ENCODE results near the gene PODN.

PODN gene

DNA sequence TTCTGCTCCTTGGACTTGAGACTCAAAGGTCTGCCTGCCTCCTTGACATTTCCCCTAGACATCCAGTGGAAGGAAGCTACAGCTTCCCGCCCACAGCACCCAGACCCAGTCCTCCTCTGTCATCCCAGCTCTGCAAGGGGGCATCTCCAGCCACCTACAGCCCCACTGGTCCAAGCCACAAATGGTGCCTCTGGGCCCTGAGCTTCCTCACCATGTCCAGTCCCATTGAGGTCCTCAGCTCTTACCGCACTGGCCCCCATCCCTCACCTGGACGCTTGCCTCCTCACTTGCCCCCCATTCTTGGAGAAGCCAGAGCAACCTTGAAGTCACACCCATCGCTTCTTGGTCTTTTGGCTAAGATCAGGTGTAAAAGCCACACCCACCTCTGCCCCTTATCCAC is 13.2 kb downstream of the PODN start:
- DNase-seq: no peak

DNA sequence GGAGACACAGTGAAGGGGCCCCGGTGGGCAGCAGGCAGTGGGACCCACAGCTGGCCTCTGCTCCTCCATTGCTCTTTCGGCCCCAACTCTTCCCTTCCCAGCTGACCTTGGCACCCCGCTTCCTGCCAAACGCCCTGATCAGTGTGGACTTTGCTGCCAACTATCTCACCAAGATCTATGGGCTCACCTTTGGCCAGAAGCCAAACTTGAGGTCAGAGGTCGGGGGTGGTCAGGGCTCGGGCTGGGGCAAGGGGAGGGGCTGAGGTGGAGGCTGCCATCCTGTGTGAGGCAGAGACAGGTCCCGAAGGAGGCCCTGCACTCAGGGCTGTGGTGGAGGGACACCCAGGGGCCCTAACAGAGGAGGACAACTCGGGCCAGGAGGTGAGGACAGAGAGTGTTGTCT is 13.7 kb downstream of the PODN start:
- no peak for DNase-seq

DNA sequence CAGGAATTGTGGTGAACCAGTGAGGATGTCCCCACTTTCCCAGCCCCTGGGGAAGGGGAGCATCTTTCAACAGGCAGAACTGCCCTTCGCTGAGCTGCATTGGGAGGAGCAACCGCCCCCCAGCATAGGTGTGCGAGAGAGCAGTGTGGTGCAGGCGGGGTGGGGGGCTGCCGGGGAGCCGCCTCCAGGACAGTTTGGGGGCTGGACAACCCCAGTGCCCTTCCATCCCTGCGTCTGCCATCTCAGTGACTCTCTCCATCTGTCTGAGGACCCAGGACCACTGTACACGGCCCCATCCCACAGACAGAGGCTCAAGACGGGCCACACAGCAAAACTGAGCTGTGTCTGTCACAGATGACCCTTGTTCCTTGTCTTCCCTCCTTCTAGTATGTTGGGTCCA is 14.2 kb downstream of the PODN start:
- no peak for DNase-seq

DNA sequence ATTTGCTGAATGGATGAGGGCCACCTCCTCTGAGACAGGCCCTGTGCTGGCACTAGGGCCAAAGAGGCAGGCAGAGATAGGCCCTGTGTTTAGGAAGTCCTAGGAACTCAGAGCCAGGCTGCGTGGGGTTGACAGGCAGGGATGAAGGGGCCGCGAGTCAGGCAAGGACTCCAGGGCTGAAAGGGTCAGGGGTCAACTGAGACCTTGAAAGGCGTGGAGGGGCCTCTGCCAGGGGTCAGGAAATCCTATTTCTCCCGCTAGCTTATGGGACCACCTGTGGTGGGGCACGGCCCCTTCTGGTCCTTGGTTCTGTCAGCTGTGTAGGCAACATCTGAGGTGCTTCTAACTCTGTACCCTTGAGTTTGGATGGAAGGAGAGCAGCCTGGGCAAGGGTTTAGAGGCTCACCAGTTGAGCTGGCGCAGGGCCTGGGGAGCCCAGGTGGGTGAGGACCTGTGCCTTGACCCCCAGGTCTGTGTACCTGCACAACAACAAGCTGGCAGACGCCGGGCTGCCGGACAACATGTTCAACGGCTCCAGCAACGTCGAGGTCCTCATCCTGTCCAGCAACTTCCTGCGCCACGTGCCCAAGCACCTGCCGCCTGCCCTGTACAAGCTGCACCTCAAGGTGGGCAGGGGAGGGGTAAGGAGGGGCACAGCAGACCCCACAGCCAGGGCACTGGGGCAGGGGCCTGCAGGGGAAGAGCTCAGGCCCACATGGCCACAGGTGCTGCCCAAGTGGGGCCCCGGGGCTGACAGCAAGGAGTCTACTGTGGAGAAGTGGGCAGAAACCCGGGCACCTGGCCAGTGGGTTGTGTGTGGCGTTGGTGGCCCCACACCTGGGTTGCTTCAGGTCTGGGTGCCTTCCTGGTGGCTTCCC is 14.9 kb downstream of the PODN start:
- no peak for DNase-seq

DNA sequence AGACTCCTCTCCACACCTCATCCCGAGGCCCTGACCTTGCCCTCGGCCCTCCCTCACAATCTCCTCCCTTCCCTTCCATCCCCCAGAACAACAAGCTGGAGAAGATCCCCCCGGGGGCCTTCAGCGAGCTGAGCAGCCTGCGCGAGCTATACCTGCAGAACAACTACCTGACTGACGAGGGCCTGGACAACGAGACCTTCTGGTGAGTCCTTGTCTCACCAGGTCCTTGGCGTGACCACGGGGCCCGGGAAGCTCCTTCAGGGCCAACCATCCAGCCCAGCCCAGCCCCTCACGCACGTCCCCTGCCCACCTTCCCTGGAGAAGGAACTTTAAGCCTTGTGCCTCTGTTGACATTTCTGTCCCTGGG is 15.6 kb downstream of the PODN start:
- DNase-seq: no peak

DNA sequence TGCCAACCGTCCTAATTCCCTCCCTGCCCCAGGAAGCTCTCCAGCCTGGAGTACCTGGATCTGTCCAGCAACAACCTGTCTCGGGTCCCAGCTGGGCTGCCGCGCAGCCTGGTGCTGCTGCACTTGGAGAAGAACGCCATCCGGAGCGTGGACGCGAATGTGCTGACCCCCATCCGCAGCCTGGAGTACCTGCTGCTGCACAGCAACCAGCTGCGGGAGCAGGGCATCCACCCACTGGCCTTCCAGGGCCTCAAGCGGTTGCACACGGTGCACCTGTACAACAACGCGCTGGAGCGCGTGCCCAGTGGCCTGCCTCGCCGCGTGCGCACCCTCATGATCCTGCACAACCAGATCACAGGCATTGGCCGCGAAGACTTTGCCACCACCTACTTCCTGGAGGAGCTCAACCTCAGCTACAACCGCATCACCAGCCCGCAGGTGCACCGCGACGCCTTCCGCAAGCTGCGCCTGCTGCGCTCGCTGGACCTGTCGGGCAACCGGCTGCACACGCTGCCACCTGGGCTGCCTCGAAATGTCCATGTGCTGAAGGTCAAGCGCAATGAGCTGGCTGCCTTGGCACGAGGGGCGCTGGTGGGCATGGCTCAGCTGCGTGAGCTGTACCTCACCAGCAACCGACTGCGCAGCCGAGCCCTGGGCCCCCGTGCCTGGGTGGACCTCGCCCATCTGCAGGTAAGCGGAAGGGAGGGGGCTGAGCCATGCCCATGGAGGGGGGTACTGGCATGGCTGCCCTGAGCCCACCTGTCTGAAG is 16.5 kb downstream of the PODN start:
- DNase-seq: no peak

DNA sequence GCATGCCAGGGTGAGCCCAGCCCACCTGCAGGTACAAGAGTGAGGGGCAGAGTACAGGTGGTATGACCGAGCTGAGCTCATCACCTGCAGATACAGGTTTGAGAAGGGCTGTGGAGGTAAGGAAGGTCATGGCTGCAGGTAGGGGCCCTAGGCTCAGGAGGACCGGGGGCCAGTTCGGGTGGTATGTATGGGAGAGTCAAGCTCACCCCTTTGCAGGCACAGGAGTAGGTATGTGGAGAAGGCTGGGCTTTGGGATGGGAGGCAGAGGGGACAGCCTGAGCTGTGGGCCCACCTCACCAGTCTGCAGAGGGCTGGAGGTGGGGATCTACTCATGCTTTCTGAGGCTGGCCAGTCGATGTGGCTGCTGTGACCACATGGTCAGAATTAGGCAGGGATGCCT is 17.2 kb downstream of the PODN start:
- no peak for DNase-seq

DNA sequence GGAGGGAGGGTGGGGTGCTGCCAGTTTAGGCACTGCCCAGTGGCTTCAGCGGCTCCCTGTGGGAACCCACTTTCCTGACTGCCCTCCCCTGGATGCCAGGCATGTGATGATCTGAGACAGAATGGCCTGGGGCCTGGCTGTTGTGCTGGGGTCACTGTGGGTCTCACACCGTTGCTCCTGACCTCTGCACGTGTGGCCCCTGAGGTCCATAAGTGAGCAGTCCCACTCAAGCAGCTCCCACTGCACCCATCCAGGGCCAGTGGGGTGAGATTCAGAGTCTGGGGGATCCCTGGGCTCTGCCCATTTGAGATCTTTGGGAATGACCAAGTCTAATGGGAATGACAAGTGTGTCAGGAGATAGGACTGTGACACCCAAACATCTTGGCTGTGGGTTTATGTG is 18.0 kb downstream of the PODN start:
- DNase-seq: no peak

DNA sequence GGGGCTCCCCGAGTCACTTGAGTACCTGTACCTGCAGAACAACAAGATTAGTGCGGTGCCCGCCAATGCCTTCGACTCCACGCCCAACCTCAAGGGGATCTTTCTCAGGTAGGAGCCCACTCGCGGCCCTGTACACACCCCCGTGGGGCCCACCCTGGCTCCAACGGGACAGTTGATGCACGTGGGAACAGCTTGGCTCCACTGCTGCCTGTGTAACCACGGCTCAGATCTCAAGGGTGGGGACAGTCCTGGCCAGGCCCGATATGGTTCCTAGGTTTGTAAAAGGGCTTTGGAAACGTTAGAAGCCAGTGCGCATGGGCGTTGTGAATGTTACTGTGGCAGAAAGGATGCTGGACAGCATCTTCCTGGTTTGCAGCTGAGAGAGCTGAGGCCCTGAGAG is 18.8 kb downstream of the PODN start:
- no peak for DNase-seq

DNA sequence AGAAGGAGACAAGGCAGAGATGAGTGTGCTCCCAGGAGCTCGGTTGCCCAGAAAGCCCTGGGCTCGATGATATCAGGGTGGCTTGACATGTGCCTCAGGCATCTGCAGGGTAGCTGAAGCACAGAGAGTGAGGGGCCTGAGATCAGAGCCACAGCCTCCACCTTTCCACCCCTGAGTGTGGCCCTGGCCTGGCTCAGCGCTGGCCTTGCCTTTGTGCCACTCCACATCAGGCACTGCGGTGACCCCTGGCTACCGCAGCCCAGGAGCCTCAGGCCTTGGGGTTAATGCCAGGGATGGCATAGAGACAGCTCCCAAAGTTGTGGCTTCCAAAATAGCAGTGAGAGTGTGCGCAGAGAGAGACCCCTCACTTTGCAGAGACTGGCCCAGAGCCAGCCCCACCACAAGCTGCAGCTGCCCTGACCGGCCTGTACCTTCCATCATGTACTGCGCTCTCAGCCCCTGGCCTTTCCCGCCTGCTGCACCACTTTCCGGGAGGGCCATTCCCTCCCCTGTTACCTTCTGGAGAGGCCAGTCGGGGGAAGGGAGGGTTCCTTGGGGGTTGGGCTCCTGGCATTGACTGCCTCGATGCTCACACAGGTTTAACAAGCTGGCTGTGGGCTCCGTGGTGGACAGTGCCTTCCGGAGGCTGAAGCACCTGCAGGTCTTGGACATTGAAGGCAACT is 19.5 kb downstream of the PODN start:
- no peak for DNase-seq

DNA sequence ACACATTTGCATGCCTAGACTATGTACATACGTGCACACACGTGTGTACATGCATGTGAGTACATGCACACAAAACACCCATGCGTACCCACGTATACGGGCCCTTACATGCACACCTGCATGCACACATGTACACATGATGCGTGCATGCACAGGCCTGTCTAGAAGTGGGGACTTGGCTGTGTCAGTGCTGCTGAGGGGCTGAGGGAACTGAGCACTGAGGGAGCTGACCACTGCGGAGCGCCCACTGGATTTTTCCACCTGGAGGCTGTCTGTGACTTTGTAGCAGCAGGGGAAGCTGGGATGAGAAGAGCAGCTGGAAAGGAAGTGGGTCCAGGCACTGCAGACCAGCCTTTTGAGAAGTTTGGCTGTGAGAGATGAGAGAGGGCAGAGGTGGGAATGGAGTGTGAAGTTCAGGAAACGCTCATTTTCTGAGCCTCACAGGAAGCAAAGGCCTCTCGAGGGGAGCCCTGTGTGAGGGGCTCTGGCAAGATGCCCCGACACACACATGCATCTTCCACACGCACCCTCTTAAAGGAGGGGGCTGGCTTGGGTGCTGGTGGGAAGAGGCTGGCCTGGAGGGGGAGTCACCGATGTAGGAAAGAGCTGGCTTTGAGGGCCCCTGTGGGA is 20.9 kb downstream of the PODN start:
- no peak for DNase-seq

DNA sequence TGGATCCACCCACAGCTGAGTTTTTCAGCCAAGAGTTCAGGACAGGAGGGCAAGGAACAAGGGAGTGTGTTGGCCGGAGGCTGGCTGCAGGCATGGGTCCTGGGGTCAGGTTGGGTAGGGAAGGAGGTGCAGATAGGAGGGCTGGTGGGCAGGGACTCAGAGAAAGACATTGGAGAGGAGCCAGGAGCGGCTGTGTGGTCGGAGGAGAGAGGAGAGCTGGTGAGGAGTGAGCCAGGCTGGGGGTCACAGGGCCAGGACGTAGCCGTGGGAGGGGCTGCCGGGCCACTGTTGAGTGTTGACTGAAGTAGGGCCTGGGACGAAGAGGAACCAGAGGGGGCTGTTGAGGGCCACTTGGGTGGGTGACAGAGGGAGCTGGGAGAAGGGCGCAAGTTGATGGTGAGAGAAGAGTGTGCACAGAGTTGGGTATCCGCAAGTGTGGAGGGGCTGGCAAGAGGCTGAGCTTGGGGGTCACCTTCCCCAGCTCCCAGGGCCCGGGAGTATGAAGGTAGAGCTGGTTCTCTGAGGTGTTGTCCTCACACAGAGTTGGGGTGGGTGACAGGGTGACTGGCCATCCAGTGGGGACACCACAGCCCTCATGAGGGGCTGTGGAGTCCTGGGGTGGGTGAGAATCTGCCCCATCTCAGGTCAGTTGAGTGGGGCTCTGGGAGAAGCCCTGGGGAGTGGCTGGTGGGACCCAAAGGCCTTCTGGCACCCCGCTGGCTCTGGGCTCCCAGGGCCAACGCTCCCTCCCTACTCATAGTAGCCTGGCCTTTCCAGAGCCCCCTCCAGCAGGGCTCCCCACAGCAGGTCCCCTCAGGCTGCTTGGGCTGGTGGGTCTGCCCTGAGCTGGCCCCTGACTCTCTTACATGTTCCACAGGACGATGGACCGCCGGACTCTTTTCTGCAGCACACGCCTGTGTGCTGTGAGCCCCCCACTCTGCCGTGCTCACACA is 21.9 kb downstream of the PODN start:
- no peak for DNase-seq

DNA sequence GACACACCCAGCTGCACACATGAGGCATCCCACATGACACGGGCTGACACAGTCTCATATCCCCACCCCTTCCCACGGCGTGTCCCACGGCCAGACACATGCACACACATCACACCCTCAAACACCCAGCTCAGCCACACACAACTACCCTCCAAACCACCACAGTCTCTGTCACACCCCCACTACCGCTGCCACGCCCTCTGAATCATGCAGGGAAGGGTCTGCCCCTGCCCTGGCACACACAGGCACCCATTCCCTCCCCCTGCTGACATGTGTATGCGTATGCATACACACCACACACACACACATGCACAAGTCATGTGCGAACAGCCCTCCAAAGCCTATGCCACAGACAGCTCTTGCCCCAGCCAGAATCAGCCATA is 22.6 kb downstream of the PODN start:
- DNase-seq: no peak

DNA sequence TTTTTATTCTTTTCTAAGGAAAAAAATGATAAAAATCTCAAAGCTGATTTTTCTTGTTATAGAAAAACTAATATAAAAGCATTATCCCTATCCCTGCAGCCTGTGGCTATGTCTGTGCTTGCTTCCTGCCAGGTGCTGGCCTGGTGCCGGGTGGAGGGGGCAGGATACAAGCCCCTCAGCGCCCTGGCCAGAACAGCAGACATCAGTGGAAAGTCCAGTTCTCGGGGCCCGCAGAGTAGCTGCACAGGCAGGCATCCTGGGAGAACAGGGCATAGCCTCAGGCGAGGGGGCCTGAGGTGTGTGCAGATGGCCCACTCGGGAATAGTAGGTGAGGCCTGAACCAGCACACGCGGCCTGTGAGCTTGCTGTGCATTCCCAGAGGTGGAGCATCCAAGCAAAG is 23.4 kb downstream of the PODN start:
- no peak for DNase-seq

DNA sequence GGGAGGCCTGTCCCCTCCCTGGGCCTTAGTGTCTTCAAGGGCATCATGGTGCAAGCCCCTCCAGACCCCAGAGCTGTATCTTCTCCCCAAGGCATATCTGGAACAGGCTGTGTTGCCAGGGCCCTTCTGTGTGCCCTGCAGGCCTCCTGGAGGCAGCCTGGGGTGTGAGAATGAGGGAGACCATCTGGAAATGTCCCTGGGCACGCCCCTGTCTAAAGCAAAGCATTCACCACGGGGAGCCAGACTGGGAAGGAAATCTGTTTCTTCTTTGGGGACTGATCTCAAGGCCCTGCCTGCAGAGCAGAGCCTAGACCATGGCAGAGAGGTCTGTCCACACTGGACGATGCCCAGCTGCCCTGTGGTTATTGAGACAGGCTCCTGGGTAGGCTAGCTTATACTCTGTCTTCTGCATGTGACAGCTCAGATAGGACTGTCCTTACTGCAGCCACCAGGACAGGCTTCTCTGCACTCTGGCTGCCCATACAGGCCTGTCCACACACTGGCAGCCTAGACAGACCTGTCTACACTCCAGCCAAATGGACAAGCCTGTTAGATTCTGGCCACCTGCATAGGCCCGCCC is 24.6 kb downstream of the PODN start:
- DNase-seq: no peak

DNA sequence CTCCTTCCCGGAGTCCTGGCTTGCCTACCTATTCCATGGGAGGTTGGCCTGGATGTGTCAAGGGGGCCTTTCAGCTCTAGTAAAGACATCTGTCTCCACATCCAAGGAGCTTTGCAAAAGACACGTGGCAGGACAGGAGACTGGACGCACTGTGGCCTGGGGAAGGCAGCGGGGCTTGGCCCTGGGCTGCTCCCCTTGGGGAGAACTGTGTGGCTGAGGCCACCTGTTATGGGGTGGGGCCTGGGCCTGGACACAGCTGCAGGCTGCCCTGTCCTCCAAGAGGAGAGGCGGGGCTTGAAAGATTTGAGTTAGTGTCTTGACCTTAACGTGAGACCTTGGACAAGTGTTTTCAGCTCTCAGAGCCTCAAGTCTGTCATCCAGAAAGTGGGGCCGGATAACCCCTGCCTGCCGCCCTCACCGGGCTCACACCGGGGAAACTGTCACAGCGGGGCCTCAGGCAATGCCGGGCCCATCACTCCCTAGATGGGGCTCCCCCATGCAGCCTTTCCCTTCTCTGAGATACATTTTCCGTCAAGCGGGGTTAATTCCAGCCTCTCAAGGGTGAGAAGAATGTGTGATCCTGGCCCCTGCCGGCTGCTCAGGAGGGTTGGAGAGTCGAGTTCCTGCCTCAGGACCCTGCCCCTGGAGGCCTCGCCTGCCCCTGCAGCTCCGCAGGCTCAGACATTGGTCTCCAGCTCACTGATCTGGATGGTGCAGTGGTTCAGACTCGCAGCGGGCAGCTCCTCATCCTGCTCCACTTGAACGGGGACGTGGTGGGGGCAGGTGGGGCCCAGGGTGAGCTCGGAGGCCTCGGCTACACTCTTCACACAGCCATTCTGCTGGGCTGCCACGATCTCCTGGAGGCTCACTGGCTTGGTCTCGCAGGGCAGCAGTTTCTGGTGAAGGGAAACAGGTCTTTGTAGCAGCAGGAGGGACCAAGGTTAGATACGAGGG is 25.6 kb downstream of the PODN start:
- DNase-seq: no peak

DNA sequence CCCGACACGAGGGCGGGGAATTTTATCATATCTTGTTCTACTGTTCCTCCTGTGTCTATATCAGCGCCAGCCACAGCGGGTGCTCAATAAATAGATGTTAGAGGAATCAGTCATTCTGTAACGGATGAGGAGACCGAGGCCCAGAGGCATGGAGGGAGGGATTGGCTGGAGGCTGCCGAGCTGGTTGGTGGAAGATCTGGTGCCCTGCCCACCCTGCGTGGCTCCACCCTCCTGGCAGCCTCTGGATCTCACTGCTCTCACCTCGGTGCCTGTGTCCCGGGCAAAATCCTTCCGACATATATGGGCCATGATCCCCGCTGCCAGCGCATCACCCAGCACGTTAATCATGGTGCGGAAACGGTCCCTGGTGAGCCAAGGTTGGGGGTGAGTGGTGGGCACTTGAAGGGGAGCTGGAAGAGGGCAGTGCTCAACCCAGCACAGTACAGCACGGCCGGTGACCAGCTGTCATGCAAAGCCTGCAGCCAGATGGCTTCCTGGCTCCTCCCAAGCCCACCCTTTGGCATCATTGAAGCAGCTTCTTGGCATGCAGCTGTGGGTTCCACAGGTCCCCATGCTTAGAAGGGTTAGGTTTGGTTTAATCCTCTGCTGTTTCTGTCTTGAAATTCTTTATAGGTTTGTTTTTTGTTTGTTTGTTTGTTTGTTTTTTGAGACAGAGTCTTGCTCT is 26.7 kb downstream of the PODN start:
- DNase-seq: no peak

DNA sequence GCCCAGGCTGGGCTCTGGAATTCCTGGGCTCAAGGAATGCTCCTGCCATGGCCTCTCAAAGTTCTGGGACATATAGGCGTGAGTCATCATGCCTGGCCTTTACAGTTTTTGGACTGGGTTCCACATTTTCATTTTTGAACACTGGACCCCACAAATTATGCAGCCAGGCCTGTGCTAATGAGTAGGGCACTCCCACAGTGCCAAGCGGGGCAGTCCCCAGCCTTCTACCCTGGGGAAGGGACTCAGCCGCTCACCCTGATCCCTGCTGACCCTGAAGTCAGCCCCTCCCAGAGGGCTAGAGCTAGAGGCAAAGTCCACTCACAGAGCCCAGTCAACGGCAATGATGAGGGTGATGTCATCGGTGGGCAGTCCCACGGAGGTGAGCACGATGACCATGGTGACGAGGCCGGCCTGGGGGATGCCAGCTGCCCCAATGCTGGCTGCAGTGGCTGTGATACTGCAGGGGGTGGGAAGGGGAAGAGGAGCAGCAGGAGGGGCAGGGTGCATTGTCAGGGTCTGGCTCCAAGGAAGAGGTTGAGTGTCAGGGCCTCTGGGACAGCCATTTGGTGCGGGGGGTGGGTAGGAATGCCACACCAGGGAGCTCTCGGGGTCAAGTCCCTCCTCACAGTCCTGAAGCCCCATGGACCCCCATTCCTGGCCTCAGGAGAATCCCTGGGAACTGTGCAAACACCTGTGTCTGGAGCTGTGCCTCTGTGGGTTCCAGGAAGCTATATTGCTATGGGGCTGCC is 27.6 kb downstream of the PODN start:
- no peak for DNase-seq

Data from effector CD8-positive, alpha-beta T cell (primary cell).